Brain microvascular endothelial cell (primary cell): ENCODE data around the gene DAND5.

Experiments
- DNase-seq: peaks from one replicate; pipeline ENCODE4 v3.0.0-alpha.2; 2020
- H3K27ac ChIP-seq: fragments of 250-450 bp; sonication (Bioruptor Pico); 2 replicates; pipeline ENCODE4 v1.5.1; 2020; ENCODE audit warnings: mild to moderate bottlenecking, moderate library complexity
- H3K27me3 ChIP-seq: fragments of 250-450 bp; sonication (Bioruptor Pico); replicated peaks from 2 replicates; pipeline ENCODE4 v1.5.1; 2020; ENCODE audit warnings: mild to moderate bottlenecking
- H3K36me3 ChIP-seq: fragments of 250-450 bp; sonication (Bioruptor Pico); replicated peaks from 2 replicates; pipeline ENCODE4 v1.5.1; 2020; ENCODE audit warnings: mild to moderate bottlenecking
- H3K4me3 ChIP-seq: 2 replicates; pipeline ENCODE4 v1.5.1; 2011; ENCODE audit warnings: low read depth, mild to moderate bottlenecking, control low read depth, low read length, moderate library complexity
- in situ Hi-C: cut with HindIII; loops from 2 replicates; pipeline ENCODE4 v1.10.0; 2017; ENCODE audit warnings: low sequenced_read_pairs, low pct_ligation_motif_present
- TF ChIP-seq, protein P1 (sequence below): IDR thresholded peaks from 2 replicates; pipeline ENCODE4 v1.5.1; 2011; ENCODE audit warnings: low read depth, mild to moderate bottlenecking, moderate library complexity, low read length, control low read depth, inconsistent platforms; ENCODE audit errors: missing control alignments

Gene DAND5

GRCh38 chr19:13006431-13007281, 37.3 kb downstream of the DAND5 start:
- Histone ChIP-seq H3K27ac (no peak overlapping the region), H3K27me3 (peaks cover 14% of the 10 kb centered on the region)
- TF ChIP-seq, protein P1, sequence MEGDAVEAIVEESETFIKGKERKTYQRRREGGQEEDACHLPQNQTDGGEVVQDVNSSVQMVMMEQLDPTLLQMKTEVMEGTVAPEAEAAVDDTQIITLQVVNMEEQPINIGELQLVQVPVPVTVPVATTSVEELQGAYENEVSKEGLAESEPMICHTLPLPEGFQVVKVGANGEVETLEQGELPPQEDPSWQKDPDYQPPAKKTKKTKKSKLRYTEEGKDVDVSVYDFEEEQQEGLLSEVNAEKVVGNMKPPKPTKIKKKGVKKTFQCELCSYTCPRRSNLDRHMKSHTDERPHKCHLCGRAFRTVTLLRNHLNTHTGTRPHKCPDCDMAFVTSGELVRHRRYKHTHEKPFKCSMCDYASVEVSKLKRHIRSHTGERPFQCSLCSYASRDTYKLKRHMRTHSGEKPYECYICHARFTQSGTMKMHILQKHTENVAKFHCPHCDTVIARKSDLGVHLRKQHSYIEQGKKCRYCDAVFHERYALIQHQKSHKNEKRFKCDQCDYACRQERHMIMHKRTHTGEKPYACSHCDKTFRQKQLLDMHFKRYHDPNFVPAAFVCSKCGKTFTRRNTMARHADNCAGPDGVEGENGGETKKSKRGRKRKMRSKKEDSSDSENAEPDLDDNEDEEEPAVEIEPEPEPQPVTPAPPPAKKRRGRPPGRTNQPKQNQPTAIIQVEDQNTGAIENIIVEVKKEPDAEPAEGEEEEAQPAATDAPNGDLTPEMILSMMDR: no peak

DNA sequence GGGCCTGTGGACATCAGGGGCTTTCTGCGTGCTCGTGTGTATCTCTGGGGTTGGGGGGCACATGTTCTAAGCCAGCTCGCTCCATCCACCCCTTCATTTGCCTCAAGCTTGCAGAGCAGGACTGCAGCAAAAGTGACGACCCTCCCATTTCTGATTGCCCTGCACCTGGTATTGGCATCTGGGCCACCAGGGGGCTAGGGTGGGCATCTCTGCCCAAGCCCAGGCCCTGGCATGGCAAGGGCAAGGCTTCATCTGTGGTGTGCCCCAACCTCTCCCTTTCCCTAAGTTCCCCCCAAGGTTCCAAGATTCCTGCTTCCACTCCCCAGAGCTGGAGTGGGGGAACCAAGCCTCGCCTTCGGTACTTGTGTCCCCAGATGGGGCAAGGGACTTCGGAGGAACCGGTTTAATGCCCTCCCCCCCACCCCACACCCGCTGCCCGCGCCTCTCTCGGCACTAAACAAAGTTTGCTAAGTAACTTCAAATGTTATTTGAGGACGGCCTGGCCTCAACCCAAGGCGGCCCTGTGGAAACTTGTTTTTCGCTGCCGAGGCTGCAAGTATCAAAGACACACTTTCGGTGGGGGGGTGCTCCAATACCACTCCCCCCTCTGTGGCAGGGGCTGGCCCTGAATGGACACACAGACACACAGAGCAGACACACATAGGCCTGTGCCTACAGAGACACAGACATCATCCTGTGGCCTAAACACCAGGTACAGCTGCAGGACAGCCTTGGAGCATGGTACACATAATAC, 38.1 kb downstream of the DAND5 start:
- DNase-seq: no peak
- no peak overlapping the region for H3K27ac ChIP-seq
- TF ChIP-seq, protein P1: peak; percentile 32
- no peak overlapping the region for H3K4me3 ChIP-seq
- peaks cover 21% of the 10 kb centered on the region for H3K27me3 ChIP-seq
- in situ Hi-C loops: no loop called here
- H3K36me3 ChIP-seq: no peaks in the 10 kb centered on the region

More at GRCh38 chr19:13006431-13007281, 37.3 kb downstream of the DAND5 start:
- no peaks in the 10 kb centered on the region for H3K36me3 ChIP-seq
- in situ Hi-C loops: no loop called here
- no peak overlapping the region for H3K4me3 ChIP-seq
- DNase-seq: no peak

DNA sequence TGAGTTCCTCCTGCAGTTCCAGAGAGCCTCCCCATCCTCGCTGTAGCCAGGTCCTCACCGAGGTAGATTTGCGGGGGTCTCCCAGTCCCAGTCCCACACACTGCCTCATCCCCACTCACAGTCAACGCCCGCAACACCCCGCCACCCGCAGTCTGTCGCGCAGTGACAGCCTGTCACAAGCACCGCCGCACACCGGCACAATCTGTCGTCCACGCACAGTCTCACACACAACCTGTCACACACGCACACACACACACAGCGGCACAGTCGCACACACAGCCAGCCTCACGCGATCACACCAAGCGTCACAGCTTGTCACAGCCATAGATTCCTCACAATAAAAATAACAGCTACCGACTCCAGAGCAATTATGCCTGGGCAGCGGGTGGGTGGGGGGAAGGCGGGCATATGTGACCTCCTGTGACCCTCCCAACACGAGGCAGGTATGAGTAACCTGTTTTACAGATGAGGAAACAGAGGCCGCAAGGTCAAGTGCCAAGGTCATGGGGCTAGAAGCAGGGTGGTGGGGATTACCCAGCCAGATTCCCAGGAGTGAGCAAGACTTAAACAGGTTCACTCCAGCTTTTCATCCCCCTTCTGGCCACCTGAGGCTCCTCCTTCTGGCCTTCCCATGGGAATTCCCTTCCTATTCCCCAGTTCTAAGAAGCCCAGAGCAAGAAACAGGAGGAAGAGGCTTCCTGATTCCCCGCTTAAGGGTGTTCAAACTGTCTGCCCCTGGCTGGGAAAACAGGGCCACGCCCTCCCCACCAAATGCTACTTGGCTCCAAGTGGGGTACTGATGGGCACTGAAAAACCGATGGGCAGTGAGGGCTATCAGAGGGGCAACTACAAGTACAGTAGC, 39.8 kb downstream of the DAND5 start:
- no peak for DNase-seq
- TF ChIP-seq, protein P1: no peak
- in situ Hi-C loops: no loop called here
- H3K27ac ChIP-seq: no peak overlapping the region
- no peaks in the 10 kb centered on the region for H3K36me3 ChIP-seq
- no peak overlapping the region for H3K4me3 ChIP-seq
- H3K27me3 ChIP-seq: peaks cover 22% of the 10 kb centered on the region

GRCh38 chr19:13010038-13010991, 40.9 kb downstream of the DAND5 start:
- peaks cover 22% of the 10 kb centered on the region for H3K27me3 ChIP-seq
- no peak overlapping the region for H3K27ac ChIP-seq
- in situ Hi-C loops: no loop called here
- no peak overlapping the region for H3K4me3 ChIP-seq
- TF ChIP-seq, protein P1: no peak
- DNase-seq: no peak
- H3K36me3 ChIP-seq: no peaks in the 10 kb centered on the region

DNA sequence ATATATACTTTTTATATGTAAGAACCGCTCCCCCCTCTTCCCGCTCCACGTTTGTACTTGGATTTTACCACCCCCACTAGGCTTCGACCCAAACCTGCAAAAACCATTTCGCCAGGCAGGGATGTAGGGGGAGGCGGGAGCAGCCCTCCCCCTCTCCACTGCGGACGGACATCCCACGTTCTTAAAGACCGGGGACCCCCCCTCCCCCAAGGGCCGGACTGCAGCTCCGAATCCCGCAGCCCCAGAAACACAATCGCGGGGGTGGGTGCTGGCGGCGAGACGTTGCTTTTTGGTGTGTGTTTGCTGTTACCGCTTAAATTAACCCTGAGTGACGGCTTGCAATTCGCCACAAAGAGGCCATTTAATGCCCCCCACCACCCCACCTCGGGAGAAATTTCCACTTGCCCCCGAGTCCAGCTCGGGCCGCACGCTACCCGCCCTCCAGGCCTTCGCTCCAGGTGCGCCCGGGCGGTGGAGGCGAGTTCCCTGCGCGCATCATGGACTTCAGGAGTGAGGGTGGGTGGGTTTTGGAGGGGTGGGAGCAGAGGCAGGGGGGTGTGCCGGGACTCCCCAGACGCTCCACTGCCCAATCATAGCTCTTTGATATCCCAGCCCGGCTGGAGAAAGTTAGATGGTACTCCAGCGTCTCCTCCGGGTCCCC, 41.7 kb downstream of the DAND5 start:
- in situ Hi-C loops: no loop called here
- H3K4me3 ChIP-seq: no peak overlapping the region

More for the DNA sequence above, 41.7 kb downstream of the DAND5 start:
- Histone ChIP-seq H3K27me3 (peaks cover 22% of the 10 kb centered on the region), H3K36me3 (no peaks in the 10 kb centered on the region), H3K27ac (no peak overlapping the region)
- DNase-seq: no peak
- TF ChIP-seq, protein P1: no peak
